CD4-positive, alpha-beta memory T cell (primary cell): ENCODE data around the gene MYL9. TPM values are rescaled to one million over a fixed set of nuclear protein-coding genes. Genes with fewer than 3 reads are reported as not detected.

Source experiments
- polyA plus RNA-seq, 2 donors: library from polyadenylated mRNA; unstranded; fragments of 300-500 nt; fragmentation: Illumina TruSeq; gene quantifications; one replicate each; pipeline ENCODE4 v1.2.3, GENCODE V29; 2021
- total RNA-seq, 2 experiments: library from RNA; stranded (reverse); gene quantifications; one replicate each; pipeline ENCODE4 v1.2.3, GENCODE V29; 2021

The MYL9 gene
- total and polyA plus RNA-seq, 4 experiments from 2014 or later, result not detected

Other genes starting within 250 kb of the MYL9 start
- gene DLGAP4, start 235.2 kb upstream of the MYL9 start, total RNA-seq, result 10 to 100 TPM; 38.1 to 50.2 TPM
- gene DLGAP4, start 235.2 kb upstream of the MYL9 start, polyA plus RNA-seq, result 10 to 100 TPM; 13.3 to 23.9 TPM
- 10 to 100 TPM; 31.7 to 35.0 TPM for gene TGIF2, start 32.1 kb downstream of the MYL9 start, total RNA-seq
- 10 to 100 TPM; 19.2 to 24.7 TPM for gene TGIF2, start 32.1 kb downstream of the MYL9 start, polyA plus RNA-seq
- 10 to 100 TPM; 63.4 to 67.5 TPM for gene RAB5IF, start 64.3 kb downstream of the MYL9 start, total RNA-seq
- 100 to 1,000 TPM; 162 to 212 TPM for gene RAB5IF, start 64.3 kb downstream of the MYL9 start, polyA plus RNA-seq
- 10 to 100 TPM; 28.7 to 29.9 TPM for gene SLA2, start 104.7 kb downstream of the MYL9 start, total RNA-seq
- gene SLA2, start 104.7 kb downstream of the MYL9 start, polyA plus RNA-seq, result 10 to 100 TPM; 12.7 to 14.3 TPM
- gene NDRG3, start 204.6 kb downstream of the MYL9 start, total RNA-seq, result 10 to 100 TPM; 36.1 to 36.2 TPM
- 10 to 100 TPM; 53.2 to 73.4 TPM for gene NDRG3, start 204.6 kb downstream of the MYL9 start, polyA plus RNA-seq
- gene DSN1, start 232.2 kb downstream of the MYL9 start, total RNA-seq, result 10 to 100 TPM; 12.8 to 14.3 TPM
- gene DSN1, start 232.2 kb downstream of the MYL9 start, polyA plus RNA-seq, result 1 to 10 TPM; 6.1 to 8.2 TPM